ENCODE measurements around the gene LRP3.

The LRP3 gene

DNA sequence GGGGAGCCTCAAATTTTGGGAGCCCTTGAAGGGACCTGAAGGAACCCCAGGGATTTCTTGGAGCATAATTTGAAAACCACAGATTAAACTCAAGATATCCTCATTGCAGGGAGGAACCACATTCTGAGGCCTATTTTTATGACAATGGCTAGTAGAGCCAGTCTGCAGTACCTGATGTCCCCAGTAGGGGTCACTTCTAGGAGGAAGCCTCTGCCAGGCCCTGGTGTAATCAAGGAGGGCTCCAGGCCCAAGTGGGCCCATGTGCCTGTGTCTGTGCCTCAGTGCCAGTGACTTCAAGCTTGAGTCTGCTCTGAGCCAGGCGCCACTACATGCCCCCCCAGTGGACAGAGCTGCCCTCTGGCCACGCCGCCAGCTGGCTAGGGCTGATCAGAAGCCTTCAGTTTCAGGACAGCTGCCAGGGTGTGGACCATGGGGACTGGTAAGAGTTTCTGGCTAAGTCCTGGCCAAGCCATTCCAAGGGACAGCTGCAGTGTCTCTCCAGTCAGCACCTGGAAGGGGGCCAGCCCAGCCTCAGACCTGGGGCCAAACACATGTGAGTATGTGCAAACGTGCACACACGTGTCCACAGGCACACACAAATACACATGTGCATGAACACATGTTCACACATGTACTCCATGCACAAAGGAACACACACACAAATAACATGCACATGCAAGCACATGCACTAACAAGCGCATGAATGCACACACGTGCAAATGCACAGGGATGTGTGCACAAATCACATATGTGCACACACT, 52.0 kb downstream of the LRP3 start:
- Histone ChIP-seq H3K4me1 (no peaks in the 10 kb centered on the region), H3K27me3 (no peaks in the 10 kb centered on the region), H3K9me3 (peaks cover 6% of the 10 kb centered on the region; the same call in 1 of the 2 replicates), H3K4me3 (ENCODE audit: low read depth, low read length) (no peak overlapping the region), H3K36me3 (no peaks in the 10 kb centered on the region)
- DNase-seq = no peak
- TF ChIP-seq, protein P1, sequence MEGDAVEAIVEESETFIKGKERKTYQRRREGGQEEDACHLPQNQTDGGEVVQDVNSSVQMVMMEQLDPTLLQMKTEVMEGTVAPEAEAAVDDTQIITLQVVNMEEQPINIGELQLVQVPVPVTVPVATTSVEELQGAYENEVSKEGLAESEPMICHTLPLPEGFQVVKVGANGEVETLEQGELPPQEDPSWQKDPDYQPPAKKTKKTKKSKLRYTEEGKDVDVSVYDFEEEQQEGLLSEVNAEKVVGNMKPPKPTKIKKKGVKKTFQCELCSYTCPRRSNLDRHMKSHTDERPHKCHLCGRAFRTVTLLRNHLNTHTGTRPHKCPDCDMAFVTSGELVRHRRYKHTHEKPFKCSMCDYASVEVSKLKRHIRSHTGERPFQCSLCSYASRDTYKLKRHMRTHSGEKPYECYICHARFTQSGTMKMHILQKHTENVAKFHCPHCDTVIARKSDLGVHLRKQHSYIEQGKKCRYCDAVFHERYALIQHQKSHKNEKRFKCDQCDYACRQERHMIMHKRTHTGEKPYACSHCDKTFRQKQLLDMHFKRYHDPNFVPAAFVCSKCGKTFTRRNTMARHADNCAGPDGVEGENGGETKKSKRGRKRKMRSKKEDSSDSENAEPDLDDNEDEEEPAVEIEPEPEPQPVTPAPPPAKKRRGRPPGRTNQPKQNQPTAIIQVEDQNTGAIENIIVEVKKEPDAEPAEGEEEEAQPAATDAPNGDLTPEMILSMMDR (IDR thresholded peaks at IDR 0.05; ENCODE audit: low read depth, low read length) = peak; percentile 72

GRCh38 chr19:33246709-33247440, 52.7 kb downstream of the LRP3 start:
- TF ChIP-seq, protein P1 (IDR thresholded peaks at IDR 0.05; ENCODE audit: low read depth, low read length) = no peak

DNA sequence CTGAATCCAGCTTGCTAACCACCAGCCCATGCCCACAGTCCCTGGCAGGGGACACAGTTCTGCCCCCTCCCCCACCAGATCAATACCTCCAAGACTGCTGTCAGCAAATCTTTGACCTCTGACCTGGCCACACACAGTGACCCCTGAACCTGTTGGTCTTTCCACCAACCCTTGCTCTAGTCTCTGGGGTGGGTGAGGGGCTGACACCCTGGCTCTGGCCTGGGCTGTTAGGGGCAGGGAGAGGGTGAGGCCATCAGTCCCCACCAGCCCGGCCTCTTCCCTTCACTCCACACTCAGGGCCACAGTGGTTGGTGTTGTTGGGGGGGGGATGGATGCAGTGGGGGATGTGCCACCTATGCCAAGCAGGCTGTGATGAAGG, 53.3 kb downstream of the LRP3 start:
- H3K36me3 ChIP-seq = no peaks in the 10 kb centered on the region
- DNase-seq = no peak
- H3K9me3 ChIP-seq = peaks cover 6% of the 10 kb centered on the region; the same call in 1 of the 2 replicates
- no peaks in the 10 kb centered on the region for H3K4me1 ChIP-seq
- TF ChIP-seq, protein P1 (IDR thresholded peaks at IDR 0.05; ENCODE audit: low read depth, low read length) = no peak
- H3K4me3 ChIP-seq (ENCODE audit: low read depth, low read length) = no peak overlapping the region
- H3K27me3 ChIP-seq = no peaks in the 10 kb centered on the region

More at GRCh38 chr19:33246709-33247440, 52.7 kb downstream of the LRP3 start:
- H3K36me3 ChIP-seq = no peaks in the 10 kb centered on the region
- no peaks in the 10 kb centered on the region for H3K4me1 ChIP-seq
- H3K4me3 ChIP-seq (ENCODE audit: low read depth, low read length) = no peak overlapping the region
- no peak for DNase-seq
- H3K27me3 ChIP-seq = no peaks in the 10 kb centered on the region
- peaks cover 6% of the 10 kb centered on the region; the same call in 1 of the 2 replicates for H3K9me3 ChIP-seq

- Histone ChIP-seq H3K4me1 (no peaks in the 10 kb centered on the region), H3K4me3 (ENCODE audit: low read depth, low read length) (no peak overlapping the region), H3K9me3 (peaks cover 6% of the 10 kb centered on the region; the same call in 1 of the 2 replicates), H3K27me3 (no peaks in the 10 kb centered on the region), H3K36me3 (no peaks in the 10 kb centered on the region)
- DNase-seq = no peak
- TF ChIP-seq, protein P1 (IDR thresholded peaks at IDR 0.05; ENCODE audit: low read depth, low read length) = no peak
Measured at GRCh38 chr19:33248104-33248503, 54.0 kb downstream of the LRP3 start.

DNA sequence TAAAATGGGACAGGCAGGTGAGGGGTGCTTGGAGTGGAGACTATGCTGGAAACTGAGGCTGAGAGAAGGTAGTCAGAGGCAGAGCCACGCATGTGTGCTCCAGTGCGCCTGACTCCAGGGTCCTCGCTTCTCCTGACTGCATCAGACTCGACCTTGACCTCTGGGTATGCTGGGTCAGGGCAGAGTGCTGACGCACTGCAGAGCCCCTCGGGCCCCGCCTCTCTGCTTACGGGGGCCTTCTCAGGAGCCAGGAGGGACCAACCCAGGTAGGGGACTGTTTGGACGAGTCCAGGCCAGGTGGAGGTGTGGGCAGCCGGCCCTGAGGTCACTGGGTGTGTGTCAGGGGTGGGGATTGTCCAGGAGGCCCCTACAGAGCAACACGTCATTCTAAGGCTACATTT, 54.4 kb downstream of the LRP3 start:
- H3K36me3 ChIP-seq = no peaks in the 10 kb centered on the region
- no peak for DNase-seq
- H3K4me3 ChIP-seq (ENCODE audit: low read depth, low read length) = no peak overlapping the region
- H3K27me3 ChIP-seq = no peaks in the 10 kb centered on the region
- TF ChIP-seq, protein P1 (IDR thresholded peaks at IDR 0.05; ENCODE audit: low read depth, low read length) = no peak
- H3K9me3 ChIP-seq = peaks cover 6% of the 10 kb centered on the region; the same call in 1 of the 2 replicates
- H3K4me1 ChIP-seq = no peaks in the 10 kb centered on the region
